SKM-1 treated with dmso at 0.1 percent for 144 hours (cell line): ENCODE data around the gene FAM228A.
"Not testable (repeated sequence)": the region's sequence is repeated elsewhere in the genome, so short reads cannot be mapped to it uniquely, and the experiment has no call there.

Experiments
- DNase-seq: peaks from one replicate; lab custom pipeline; 2025; ENCODE audit not compliant: unreplicated experiment; lab: John Stamatoyannopoulos, UW

FAM228A gene

GRCh38 chr2:24174851-24175277 lies at the start of gene FAM228A:
TSS of gene FAM228A (plus strand) at chr2:24175053. CDS start at chr2:24175481, 428 bp downstream.
- no peak for DNase-seq

GRCh38 chr2:24125956-24126355 lies 48.9 kb upstream of the FAM228A start:
- no peak for DNase-seq

- no peak for DNase-seq
Observed at GRCh38 chr2:24132543-24132942, 42.3 kb upstream of the FAM228A start.

- not testable (repeated sequence) for DNase-seq
Observed at GRCh38 chr2:24140305-24140704, 34.5 kb upstream of the FAM228A start.

- no peak for DNase-seq
Observed at GRCh38 chr2:24147364-24147763, 27.5 kb upstream of the FAM228A start.

DNA sequence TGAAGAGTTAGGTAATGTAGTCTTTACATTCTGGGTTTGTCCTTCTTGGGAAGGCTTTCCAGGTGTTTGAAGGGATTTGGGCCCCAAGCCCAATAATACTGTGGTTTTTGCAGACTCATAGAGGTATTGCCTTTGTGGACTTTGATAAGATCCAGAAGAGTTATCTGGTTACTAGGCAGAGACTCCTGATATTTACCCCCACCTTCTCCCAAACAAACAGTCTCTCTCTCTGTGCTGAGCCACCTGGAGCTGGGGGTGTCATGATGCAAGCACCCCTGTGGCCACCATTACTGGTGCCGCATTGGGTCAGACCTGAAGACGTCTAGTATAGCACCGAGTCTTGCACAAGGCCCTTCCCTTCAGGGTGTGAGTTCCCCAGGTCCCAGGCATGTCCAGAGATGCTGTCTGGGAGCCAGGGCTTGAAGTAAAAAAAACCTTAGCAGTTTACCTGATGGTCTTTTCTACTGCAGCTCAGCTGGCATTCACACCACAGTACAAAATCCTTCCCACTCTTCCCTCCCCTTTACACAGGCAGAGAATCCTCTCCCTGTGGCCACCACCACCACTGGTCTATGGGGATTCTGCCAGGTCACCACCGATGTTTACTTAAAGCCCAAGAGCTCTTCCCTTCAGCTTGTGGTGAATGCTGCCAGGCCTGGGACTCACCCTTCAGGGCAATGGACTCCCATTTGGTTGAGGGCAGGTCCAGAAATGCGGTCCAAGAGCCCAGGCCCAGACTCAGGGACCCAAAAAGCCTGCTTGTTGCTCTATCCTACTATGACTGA lies 22.2 kb upstream of the FAM228A start:
- DNase-seq = no peak

DNA sequence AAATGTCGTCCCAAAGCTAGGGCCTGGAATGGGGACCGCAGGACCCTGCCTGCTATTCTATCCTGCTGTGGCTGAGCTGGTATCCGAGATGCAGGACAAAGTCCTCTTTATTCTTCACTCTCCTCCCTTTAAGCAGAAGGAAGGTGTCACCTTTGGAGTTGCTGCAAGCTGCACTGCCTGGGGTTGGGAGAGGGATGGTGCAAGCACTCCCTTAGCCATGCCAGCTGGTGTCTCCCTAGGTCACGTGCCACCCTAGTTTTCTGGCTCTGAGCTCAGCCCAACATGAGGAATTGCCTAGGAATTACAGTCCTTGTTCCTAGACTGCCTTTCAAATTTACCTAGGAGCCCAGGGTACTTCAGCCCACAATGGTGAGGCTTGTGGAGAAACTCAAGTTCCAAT lies 21.4 kb upstream of the FAM228A start:
- DNase-seq = no peak

DNA sequence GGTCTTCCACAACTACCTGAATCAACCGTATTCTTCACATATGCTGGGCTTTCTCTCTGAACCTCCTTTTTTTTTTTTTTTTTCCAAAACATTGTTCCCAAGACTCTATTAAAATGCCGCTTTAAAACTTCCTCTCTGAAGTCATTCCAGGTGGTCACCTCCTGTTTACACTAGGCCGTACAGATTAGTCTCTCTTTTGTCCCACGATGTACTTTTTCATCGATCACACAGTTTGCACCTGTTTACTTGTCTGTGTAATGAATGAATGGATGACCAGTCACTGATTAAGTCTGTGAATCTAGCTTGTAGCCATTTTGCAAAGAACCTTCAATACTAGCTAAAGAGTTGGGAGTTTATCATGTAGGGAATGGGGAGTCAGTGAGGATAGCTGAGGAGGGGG lies 16.7 kb upstream of the FAM228A start:
- DNase-seq = no peak

GRCh38 chr2:24159708-24160107 lies 15.1 kb upstream of the FAM228A start:
- no peak for DNase-seq

DNA sequence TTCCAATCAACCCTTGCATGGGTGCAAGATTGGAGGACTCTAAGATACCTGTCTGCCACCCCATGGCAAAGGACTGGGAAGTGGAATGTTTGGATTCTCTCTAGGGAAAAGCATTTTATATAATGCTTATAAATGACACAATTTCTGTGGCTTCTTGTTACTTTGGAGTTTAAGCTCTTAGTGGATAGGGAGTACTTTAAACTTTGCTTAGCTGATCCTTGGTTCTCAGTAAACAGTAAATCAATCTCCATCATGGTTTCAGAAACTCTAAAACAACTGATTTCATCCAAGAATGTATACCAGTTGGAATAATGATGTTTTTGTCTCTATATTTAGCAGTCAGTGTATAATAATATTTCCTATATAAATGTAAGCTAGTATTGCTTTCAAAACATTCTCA lies 14.1 kb upstream of the FAM228A start:
- DNase-seq = no peak

DNA sequence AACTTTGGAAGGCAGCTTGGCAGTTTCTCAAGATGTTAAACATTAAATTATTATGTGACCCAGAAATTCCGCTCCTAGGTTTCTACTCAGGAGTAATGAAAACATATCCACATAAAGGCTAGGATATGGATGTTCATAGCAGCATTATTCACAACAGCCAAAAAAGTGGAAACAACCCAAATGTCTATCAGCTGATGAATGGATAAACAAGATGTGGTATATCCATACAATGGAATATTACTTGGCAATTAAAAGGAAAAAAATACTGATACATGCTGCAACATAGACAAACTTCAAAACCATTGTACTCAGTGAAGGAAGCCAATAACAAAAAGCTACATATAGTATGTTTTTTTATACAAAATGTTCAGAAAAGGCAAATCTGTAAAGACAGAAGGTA lies 12.4 kb upstream of the FAM228A start:
- DNase-seq = no peak

DNA sequence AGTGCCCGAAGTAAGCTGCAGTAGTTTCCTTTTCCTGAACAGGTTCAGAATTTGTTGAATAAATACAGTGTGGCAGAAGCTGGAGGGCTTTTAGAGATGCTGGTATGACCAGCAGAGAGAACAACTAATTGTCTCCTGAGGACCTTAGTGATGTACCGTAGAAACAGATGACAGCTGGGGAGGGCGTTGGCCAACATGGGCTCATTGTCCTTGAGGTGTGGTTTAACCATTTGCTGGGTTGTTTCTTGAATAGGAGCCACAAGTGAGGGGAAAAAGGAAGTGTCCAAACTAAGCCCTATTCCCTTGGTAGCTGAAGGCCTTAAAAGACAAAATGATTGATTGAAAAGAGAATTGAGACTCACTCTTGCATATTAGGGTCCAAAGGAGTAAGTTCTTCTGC lies 11.7 kb upstream of the FAM228A start:
- DNase-seq = no peak

DNA sequence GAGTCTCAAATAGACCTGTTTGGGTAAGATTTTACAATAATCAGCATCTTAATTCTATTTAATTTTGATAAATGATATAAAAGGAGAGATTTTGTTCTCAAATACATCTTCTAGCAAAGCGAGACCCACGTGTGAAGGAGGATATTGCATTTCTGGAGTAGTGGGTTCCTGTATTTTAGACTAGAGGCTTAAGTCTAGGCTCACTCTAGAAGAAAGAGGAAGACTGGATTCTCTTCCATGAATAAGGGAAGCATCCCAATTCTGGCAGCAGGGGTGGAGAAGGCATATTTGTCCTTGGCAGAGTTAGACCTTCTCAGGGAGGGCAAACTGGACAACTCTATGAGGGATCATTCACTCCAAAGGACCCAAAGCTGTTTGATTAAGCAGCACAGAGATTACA lies 11.3 kb upstream of the FAM228A start:
- DNase-seq = no peak

DNA sequence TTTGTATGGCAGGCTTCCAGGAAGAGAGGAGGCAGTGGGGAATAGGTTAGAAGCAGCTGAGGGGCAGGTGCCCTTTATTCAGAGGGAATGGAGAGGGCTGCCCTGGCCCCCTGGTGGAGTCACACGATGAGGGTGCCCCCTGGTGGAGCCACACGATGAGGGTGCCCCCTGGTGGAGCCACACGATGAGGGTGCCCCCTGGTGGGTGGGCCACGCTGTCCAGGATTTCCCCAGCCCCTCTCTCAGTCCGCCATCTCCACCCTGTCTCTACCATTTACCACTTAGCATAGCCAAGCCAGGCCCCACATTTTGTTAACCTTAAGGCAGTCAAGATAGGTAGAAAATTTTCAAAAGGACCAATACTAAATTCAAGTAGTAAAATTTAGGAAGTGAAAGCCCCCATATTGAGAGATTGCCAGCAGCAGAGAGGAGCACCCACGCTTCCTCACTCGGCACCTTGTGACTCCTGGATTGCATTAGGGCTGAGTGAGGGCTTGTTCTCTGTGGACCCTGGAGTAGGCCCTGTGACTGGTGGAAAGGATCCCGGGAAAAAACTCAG lies 10.4 kb upstream of the FAM228A start:
- DNase-seq = peak; percentile 39

DNA sequence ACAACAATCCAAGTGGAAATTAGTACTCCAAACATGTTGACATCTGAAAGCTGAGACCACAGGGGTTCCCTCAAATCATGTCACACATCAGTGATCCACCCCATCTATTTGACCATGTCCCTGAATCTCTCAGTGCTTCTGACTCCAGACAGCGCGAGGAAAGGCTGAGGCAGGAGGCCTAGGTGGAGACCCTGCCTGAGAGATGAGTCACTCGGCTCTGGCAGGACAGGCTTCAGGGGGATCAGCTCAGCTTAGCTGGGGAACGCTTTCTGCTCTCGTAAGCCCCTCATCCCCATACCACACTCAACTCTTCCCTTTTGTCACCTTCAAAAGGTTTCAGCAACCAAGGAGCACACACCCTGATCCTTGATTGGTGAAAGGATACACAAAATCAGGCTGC lies 5.8 kb upstream of the FAM228A start:
- DNase-seq = no peak

GRCh38 chr2:24175631-24176187 lies 856 bp downstream of the FAM228A start:
- DNase-seq = no peak

DNA sequence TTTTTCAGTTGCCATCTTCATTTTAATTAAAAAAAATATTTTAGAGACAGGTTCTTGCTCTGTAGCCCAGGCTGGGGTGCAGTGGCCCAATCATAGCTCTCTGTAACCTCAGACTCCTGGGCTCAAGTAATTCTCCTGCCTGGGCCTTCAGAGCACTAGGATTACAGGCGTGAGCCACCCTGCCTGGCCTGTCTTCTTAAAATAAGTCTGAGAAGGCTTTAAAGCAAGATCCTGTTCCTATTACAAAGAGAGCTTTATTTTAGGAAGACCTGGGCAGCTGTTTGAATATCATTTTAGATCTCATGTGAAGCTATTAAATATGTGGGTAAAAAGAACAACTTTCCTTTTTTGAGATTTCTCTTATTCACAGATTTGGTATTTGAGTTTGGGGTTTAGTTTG lies 1.5 kb downstream of the FAM228A start:
- DNase-seq = no peak

- peak; percentile 44 for DNase-seq
Observed at GRCh38 chr2:24179683-24180082, 4.8 kb downstream of the FAM228A start.

GRCh38 chr2:24181849-24182248 lies 7.0 kb downstream of the FAM228A start:
- DNase-seq = no peak

DNA sequence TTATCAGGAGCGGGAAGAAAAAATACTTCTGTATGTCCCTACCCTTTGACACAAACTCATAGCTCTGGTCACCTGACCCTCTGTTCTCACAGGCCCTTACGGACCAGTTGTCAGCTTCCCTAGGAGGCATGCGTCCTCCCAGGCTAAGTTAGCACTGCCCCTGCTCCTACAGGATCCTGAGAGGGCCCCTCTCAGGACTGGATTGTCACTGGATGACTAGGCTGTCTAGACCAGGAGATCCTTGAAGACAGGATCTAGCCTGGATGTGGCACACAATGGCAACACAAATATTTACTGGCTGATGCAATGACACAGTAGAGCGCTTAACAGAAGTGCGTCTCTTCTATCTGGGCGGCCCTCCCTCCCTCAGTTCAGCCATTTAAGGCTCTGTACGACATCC lies 7.7 kb downstream of the FAM228A start:
- DNase-seq = no peak

- no peak for DNase-seq
Observed at GRCh38 chr2:24183366-24184069, 8.7 kb downstream of the FAM228A start.

GRCh38 chr2:24189551-24189950 lies 14.7 kb downstream of the FAM228A start:
- DNase-seq = no peak
